B cell (primary cell): Measurements from ENCODE around the gene BMP6.

Experiments
- EZH2 ChIP-seq: IDR thresholded peaks from 2 replicates; pipeline ENCODE4 v1.6.1; 2012; ENCODE audit warnings: borderline replicate concordance, low read depth, mild to moderate bottlenecking, moderate library complexity, low read length; ENCODE audit not compliant: insufficient read depth, poor library complexity, severe bottlenecking
- TF ChIP-seq, protein P1 (sequence below): fragments of 200-600 bp; IDR thresholded peaks from one replicate; pipeline ENCODE4 v1.8.0; 2022; ENCODE audit warnings: antibody characterized with exemption, mild to moderate bottlenecking

GRCh38 chr6:7819431-7820015 lies 93.6 kb downstream of the BMP6 start:
- TF ChIP-seq, protein P1, sequence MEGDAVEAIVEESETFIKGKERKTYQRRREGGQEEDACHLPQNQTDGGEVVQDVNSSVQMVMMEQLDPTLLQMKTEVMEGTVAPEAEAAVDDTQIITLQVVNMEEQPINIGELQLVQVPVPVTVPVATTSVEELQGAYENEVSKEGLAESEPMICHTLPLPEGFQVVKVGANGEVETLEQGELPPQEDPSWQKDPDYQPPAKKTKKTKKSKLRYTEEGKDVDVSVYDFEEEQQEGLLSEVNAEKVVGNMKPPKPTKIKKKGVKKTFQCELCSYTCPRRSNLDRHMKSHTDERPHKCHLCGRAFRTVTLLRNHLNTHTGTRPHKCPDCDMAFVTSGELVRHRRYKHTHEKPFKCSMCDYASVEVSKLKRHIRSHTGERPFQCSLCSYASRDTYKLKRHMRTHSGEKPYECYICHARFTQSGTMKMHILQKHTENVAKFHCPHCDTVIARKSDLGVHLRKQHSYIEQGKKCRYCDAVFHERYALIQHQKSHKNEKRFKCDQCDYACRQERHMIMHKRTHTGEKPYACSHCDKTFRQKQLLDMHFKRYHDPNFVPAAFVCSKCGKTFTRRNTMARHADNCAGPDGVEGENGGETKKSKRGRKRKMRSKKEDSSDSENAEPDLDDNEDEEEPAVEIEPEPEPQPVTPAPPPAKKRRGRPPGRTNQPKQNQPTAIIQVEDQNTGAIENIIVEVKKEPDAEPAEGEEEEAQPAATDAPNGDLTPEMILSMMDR: no peak
- no peak for TF ChIP-seq EZH2
